DMS114 treated with DMSO at 0.1 percent for 48 hours (cell line): Measurements from ENCODE around the gene MYADM.

ENCODE experiments used
- DNase-seq: peaks from one replicate; lab custom pipeline; 2025; ENCODE audit not compliant: unreplicated experiment; lab: John Stamatoyannopoulos, UW

MYADM gene

DNA sequence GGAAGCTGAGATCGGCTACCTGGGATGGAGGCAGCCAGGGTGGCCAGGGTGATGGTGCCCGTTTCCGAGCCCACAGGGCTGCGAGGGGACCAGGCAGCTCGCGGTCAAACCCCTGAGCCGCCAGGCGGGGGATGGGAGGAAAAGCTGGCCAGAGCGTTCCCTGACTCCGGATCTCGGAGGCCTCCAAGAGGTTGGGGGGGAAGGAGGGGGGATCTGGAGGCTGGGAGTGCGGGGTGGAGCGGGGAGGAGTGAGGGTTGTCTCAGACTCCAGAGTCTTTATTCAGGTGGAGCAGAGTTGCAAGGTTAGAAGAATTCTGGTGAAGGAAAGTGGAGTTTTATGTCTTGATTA is 42.5 kb downstream of the MYADM start:
- no peak for DNase-seq

DNA sequence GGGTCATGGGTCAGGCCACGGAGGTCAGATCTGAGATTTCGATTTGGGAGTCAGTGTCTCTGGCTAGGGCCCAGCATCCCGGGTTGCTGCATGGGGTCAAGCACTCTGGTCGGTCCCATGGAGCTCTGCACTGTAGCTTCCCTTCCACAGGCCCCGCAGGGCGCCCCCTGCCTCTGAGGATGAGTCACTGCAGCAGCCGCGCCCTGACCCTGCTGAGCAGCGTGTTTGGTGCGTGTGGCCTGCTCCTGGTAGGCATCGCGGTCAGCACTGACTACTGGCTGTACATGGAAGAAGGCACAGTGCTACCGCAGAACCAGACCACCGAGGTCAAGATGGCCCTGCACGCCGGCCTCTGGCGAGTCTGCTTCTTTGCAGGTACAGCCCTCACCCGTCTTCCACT is 45.0 kb downstream of the MYADM start:
- no peak for DNase-seq

DNA sequence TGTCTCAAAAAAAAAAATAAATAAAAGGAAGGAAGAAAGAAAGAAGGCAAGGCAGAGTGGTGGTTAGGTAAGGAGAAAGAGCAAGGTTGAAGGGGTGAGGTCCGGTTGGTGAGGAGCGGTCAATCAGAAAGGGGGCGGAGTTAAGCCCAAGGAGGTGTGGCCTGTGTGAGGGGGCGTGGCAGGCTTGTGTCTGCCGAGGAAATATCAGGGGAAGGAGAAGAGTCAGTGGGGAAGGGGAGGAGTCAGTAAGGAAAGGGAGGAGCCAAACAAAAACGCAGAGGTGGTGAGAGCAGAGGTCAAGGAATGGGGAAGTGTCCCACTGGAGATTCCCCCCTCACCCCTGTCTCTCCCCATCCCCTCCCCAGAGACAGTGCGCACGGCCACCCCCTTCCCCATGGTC is 47.3 kb downstream of the MYADM start:
- DNase-seq = no peak

DNA sequence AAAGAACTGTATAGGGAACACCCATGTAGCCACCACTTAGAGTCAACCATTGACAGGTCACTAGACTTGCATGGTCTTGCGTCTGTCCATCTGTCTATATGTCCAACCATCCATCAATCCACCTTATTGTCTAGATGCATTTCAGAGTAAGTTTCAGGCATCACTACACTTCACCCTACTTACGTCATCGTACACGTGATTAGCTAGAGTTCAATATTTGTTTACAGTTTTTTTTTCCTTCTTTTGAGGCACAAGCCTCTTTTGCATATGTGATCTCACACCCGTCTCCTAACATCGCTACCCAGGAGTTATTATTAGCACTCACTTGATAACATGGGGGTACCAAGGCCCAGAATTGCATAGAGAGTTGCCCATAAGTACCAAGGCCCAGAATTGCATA is 48.3 kb downstream of the MYADM start:
- no peak for DNase-seq

DNA sequence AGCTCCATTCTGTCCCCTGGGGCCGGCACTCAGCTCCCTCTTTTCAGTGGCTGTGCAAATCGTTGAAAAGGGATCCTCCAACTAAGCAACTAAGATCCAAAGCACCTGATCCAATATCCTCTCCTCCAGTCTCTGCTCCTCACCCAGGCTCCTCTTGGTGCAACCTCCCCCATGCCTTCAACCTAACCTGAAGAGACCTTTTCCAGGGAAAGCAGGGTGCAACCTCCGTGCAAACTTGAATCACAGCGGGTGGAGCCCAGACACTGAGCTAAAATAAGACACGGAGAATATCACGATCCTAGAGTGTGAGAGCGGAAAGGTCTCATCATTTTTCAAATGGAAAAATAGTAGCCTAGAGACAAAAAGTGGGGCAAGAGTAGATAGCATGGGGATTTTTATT is 49.7 kb downstream of the MYADM start:
- no peak for DNase-seq
